ENCODE data around the gene PRKCA. TPM values are rescaled to one million over a fixed set of nuclear protein-coding genes. Genes with fewer than 3 reads are reported as not detected.

Gene PRKCA
- total RNA-seq, 1 donor from 2014 or later, result 14.9 TPM

- DNase-seq (ENCODE audit: low spot score), result no peak
Measured at GRCh38 chr17:66538776-66539175, 236.4 kb downstream of the PRKCA start.

- DNase-seq (ENCODE audit: low spot score), result no peak
Measured at GRCh38 chr17:66540131-66540781, 237.8 kb downstream of the PRKCA start.

- no peak for DNase-seq (ENCODE audit: low spot score)
Measured at GRCh38 chr17:66541461-66542128, 239.2 kb downstream of the PRKCA start.

- DNase-seq (ENCODE audit: low spot score), result no peak
Measured at GRCh38 chr17:66542129-66542966, 239.9 kb downstream of the PRKCA start.

- no peak for DNase-seq (ENCODE audit: low spot score)
Measured at GRCh38 chr17:66542967-66543520, 240.6 kb downstream of the PRKCA start.

- DNase-seq (ENCODE audit: low spot score), result no peak
Measured at GRCh38 chr17:66543526-66543925, 241.1 kb downstream of the PRKCA start.

GRCh38 chr17:66545918-66546317 lies 243.5 kb downstream of the PRKCA start:
- no peak for DNase-seq (ENCODE audit: low spot score)

- no peak for DNase-seq (ENCODE audit: low spot score)
Measured at GRCh38 chr17:66547151-66547865, 244.9 kb downstream of the PRKCA start.

- no peak for DNase-seq (ENCODE audit: low spot score)
Measured at GRCh38 chr17:66548158-66548557, 245.7 kb downstream of the PRKCA start.

- DNase-seq (ENCODE audit: low spot score), result no peak
Measured at GRCh38 chr17:66548659-66549310, 246.4 kb downstream of the PRKCA start.

- no peak for DNase-seq (ENCODE audit: low spot score)
Measured at GRCh38 chr17:66549311-66549704, 246.9 kb downstream of the PRKCA start.

GRCh38 chr17:66549731-66550207 lies 247.4 kb downstream of the PRKCA start:
- DNase-seq (ENCODE audit: low spot score), result no peak

GRCh38 chr17:66551839-66552238 lies 249.4 kb downstream of the PRKCA start:
- DNase-seq (ENCODE audit: low spot score), result no peak

- no peak for DNase-seq (ENCODE audit: low spot score)
Measured at GRCh38 chr17:66552371-66552770, 250.0 kb downstream of the PRKCA start.

- DNase-seq (ENCODE audit: low spot score), result no peak
Measured at GRCh38 chr17:66555605-66556004, 253.2 kb downstream of the PRKCA start.

GRCh38 chr17:66557200-66557599 lies 254.8 kb downstream of the PRKCA start:
- DNase-seq (ENCODE audit: low spot score), result no peak

- DNase-seq (ENCODE audit: low spot score), result no peak
Measured at GRCh38 chr17:66557886-66558285, 255.5 kb downstream of the PRKCA start.

GRCh38 chr17:66560691-66561090 lies 258.3 kb downstream of the PRKCA start:
- DNase-seq (ENCODE audit: low spot score), result peak; percentile 24

GRCh38 chr17:66562119-66562518 lies 259.7 kb downstream of the PRKCA start:
- no peak for DNase-seq (ENCODE audit: low spot score)

GRCh38 chr17:66564992-66565465 lies 262.6 kb downstream of the PRKCA start:
- no peak for DNase-seq (ENCODE audit: low spot score)

Measured in mesenteric fat pad (tissue), 1 donor.